Fibroblast of villous mesenchyme (primary cell): Measurements from ENCODE around the gene NPAS2. TPM values are rescaled to one million over a fixed set of nuclear protein-coding genes. Genes with fewer than 3 reads are reported as not detected.

Experiments
- DNase-seq: peaks from one replicate; pipeline ENCODE4 v3.0.0-alpha.2; 2010; ENCODE audit warnings: low read depth
- H3K4me3 ChIP-seq: 2 replicates; pipeline ENCODE4 v1.5.1; 2011; ENCODE audit warnings: low read depth, mild to moderate bottlenecking, low read length
- total RNA-seq: library from RNA; depleted of rRNA; stranded (reverse); fragments of >200 nt; gene quantifications from 2 replicates; pipeline ENCODE4 v1.2.3, GENCODE V29; 2012
- TF ChIP-seq, protein P1 (sequence below): IDR thresholded peaks from 2 replicates; pipeline ENCODE4 v1.5.1; 2012; ENCODE audit warnings: low read depth, mild to moderate bottlenecking, low read length; ENCODE audit not compliant: insufficient read depth

NPAS2 gene
- total RNA-seq, 1 donor = 17.3 TPM

DNA sequence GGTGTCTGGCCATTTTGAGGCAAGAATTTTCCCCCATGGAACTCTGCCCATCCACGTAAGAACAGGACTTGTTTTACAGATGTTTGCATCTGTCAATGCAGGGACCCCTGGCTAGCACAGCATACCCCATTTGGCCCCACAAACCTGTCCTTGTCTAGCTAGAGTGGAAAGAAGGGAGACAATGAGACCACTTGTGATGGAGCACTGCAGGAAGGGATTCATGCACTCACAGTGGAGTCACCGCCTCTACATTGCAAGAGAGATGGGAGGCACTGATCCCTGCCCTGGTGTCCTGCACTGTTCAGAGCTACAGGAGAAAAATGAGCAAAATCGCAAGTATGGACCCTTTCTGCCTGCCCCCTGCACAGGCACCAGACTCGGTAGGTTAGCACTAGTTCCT, 32.5 kb downstream of the NPAS2 start:
- H3K4me3 ChIP-seq = no peak overlapping the region
- TF ChIP-seq, protein P1, sequence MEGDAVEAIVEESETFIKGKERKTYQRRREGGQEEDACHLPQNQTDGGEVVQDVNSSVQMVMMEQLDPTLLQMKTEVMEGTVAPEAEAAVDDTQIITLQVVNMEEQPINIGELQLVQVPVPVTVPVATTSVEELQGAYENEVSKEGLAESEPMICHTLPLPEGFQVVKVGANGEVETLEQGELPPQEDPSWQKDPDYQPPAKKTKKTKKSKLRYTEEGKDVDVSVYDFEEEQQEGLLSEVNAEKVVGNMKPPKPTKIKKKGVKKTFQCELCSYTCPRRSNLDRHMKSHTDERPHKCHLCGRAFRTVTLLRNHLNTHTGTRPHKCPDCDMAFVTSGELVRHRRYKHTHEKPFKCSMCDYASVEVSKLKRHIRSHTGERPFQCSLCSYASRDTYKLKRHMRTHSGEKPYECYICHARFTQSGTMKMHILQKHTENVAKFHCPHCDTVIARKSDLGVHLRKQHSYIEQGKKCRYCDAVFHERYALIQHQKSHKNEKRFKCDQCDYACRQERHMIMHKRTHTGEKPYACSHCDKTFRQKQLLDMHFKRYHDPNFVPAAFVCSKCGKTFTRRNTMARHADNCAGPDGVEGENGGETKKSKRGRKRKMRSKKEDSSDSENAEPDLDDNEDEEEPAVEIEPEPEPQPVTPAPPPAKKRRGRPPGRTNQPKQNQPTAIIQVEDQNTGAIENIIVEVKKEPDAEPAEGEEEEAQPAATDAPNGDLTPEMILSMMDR = no peak
- DNase-seq = no peak

DNA sequence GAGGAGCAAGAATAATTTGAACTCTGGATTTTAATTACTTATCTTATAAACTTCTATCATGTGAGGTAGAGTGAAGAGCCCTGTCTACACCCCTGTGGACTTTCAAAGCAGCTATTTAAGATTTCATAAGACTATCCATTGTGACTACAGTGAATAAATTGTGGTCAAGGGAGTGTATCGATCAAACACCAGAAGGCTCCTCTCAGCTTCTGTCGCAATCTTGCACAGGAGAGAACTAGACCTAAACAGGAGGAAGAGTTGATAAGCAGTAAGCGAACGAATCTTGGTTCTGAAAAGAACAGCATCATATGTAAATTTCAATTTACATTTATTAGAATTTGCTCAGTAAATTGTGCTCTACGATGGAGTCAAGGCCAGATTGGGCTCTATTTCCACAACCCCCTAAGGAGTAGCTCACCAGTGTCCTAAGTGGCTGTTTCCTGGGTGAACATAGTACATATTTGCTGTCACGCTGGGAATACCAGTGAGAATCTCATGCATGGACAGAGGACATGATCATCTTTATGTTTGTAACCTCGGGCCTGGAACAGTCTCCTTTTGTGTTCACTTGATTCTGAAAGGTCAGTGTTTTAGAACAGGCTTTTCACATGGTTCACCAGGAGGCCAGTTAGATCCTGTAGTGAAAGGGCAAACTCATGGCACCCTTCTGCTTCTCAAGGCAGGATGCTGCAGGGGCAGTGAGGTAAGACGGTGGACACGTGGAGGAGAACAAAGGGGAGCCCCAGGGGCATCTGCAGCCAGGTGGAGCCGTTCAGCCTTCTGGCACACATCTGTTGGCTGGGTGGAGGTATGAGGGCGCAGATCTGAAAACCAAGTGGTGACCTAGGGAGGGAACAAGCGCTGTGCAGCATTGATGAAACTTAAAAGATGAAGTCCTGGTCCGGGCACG, 33.3 kb downstream of the NPAS2 start:
- no peak overlapping the region for H3K4me3 ChIP-seq
- TF ChIP-seq, protein P1 = no peak
- no peak for DNase-seq

DNA sequence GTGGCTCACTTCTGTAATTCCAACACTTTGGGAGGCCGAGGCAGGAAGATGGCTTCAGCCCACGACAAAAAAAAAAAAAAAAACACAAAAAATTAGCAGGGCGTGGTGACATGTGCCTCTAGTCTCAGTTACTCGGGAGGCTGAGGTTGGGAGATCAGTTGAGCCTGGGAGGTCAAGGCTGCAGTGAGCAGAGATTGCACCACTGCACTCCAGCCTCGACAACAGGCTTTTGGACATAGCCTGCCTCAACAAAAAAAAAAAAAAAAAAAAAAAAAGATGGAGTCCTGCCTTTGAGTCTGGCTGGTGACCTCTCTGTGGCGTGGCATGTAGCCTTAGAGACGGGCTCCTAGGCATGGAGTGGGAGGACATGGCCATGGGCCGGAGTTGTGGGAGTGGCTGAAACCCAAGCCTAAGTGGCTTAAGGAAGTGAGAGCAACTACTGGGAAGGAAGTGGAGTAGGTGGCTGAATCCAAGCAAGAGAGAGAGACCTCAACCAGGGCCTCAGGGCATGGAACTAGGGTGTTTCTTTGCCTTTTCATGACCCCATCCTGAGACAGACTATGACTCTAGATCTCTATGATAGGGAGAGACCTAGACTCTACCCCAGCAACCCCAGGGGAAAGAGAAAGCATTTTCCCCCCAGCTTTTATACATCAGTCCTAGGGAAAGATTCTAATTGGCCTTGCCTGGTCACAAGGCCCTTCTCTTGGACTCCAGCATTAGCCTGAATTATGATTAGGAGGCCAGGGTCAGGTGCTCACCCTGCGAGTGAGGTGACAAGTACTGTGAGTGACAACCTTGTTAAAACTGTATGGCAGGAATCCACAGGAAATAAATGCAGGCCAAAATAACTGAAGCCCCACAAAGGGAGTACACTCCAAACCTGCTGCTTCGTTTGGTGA, 34.2 kb downstream of the NPAS2 start:
- TF ChIP-seq, protein P1 = no peak
- H3K4me3 ChIP-seq = no peak overlapping the region
- no peak for DNase-seq

DNA sequence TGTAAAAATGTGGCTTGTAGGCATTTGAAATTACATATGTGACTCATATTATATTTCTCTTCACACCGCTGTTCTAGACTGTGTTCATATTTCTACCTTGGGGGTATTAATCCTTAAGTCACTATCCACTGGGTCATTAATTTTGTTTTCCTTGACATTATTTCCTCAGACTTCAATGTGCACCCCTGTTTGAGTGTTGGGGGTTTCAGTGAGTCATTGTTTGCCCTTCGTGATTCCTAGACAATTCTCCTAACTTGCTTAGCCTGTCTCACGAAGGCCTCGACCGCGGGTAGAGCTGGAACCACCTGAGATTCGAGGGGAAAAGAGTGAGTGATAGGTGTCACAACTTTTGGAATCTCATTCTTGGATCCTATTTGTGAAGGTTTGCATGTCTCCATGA, 35.1 kb downstream of the NPAS2 start:
- no peak for DNase-seq
- TF ChIP-seq, protein P1 = no peak
- H3K4me3 ChIP-seq = no peak overlapping the region

DNA sequence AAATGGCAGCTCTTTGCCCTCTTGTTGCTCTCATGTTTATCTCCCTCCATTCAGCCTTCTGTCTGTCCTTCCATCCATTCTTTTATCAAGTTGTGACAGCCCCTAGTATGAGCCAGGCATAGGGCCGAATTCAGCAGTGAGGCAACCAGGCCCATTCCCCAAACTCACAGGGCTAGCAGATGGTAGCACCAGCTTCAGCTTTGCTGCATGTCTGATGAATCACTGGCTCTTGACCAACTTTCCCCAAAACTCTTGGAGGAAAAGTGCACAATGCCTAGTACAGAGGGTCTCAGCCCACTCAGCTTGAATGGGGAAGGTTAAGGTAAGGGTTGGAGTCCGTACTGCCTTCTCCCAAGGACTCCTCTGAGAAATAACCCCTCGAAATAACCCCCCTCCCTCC, 35.7 kb downstream of the NPAS2 start:
- TF ChIP-seq, protein P1 = no peak
- DNase-seq = no peak

DNA sequence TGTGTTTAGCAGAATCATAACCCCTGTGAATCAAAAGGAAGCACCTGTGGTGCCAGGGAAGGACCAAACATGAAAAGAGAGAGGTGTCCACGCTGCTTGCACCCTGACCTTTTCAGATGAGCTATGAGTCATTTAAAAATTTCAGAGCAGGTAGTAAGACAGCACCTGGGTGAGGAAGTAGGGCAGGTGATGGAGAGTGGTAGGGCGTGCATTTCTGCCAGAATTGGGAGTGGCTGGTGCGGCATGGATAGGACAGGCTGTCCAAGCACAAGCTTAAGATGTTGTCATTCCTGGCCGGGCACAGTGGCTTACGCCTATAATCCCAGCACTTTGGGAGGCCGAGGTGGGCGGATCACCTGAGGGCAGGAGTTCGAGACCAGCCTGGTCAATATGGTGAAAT, 36.8 kb downstream of the NPAS2 start:
- no peak overlapping the region for H3K4me3 ChIP-seq
- TF ChIP-seq, protein P1 = no peak
- no peak for DNase-seq

More for the DNA sequence above, 35.7 kb downstream of the NPAS2 start:
- H3K4me3 ChIP-seq = no peak overlapping the region
